Esophagus muscularis mucosa (tissue), 3 donors: ENCODE measurements around the gene SH3RF2.

ENCODE experiments used
- CTCF ChIP-seq, 3 experiments: fragments of 200-600 bp in 2 of 3; fragments of 450-650 bp in 1 of 3; sonication (generic) in 2 of 3; IDR thresholded peaks; one replicate each; pipeline ENCODE4 v1.5.1; 2017 to 2019; ENCODE audit warnings: antibody characterized with exemption in 3 of 3, mild to moderate bottlenecking in 2 of 3, moderate library complexity in 1 of 3
- POLR2A ChIP-seq: fragments of 450-650 bp; IDR thresholded peaks from one replicate; pipeline ENCODE4 v1.6.1; 2017; ENCODE audit warnings: antibody characterized with exemption, moderate library complexity, mild to moderate bottlenecking, low read depth
- POLR2AphosphoS5 ChIP-seq, 2 donors: sonication (generic); formaldehyde crosslinking; IDR thresholded peaks; one replicate each; pipeline ENCODE4 v1.6.1; 2017; ENCODE audit warnings: antibody characterized with exemption in 2 of 2

DNA sequence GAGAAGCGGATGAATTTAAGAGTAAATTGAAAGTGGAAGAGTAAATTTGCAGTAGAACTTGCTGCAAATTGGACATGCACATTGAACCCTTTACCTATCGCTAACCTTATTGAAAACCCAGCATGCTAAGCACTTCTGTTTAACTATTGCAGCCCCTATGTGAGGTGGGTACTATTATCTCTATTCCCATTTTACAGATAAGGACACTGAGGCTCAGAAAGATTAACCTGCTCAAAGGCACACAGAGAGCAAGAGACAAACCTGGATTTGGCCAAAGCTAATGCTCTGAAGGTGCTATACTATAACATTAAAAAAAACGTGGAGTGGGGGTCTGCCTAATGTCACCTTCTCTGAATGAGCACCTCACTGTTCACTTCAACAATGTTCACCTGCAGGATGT lies 21.0 kb downstream of the SH3RF2 start:
- TF ChIP-seq POLR2A (no peak), CTCF (IDR thresholded peaks at IDR 0.05) (no peak), POLR2AphosphoS5 (IDR thresholded peaks at IDR 0.05) (no peak)
